Lower lobe of right lung (tissue), 2 donors: Measurements from ENCODE around the gene FSTL4. TPM values are rescaled to one million over a fixed set of nuclear protein-coding genes. Genes with fewer than 3 reads are reported as not detected.

Experiments
- ATAC-seq, 2 donors: fragments of 200-7000 bp; cut with Tn5 transposase; one replicate each; pipeline ENCODE4 v1.9.1; 2020 to 2022; ENCODE audit warnings: mild to moderate bottlenecking in 2 of 2, moderate library complexity in 2 of 2
- DNase-seq: peaks from one replicate; pipeline ENCODE4 v3.0.0-alpha.2; 2020
- H3K27ac ChIP-seq: fragments of 200-600 bp; one replicate; pipeline ENCODE4 v1.8.0; 2022
- H3K27me3 ChIP-seq: fragments of 200-600 bp; one replicate; pipeline ENCODE4 v1.8.0; 2022; ENCODE audit warnings: low read depth
- H3K36me3 ChIP-seq: fragments of 200-600 bp; one replicate; pipeline ENCODE4 v1.8.0; 2022; ENCODE audit warnings: mild to moderate bottlenecking
- H3K4me1 ChIP-seq: fragments of 200-600 bp; one replicate; pipeline ENCODE4 v1.8.0; 2022
- H3K4me3 ChIP-seq: fragments of 200-600 bp; one replicate; pipeline ENCODE4 v1.8.0; 2022; ENCODE audit warnings: mild to moderate bottlenecking
- H3K9me3 ChIP-seq: fragments of 200-600 bp; one replicate; pipeline ENCODE4 v1.8.0; 2022
- CTCF ChIP-seq: fragments of 200-600 bp; IDR thresholded peaks from one replicate; pipeline ENCODE4 v1.8.0; 2022; ENCODE audit warnings: antibody characterized with exemption, mild to moderate bottlenecking
- intact Hi-C: fragments of 100-400 bp; cut with DNase I; formaldehyde crosslinking; loops from one replicate; pipeline ENCODE4 v1.11.0; 2022
- total RNA-seq: library from RNA; stranded (reverse); fragmentation: NEBNext Ultra II Directional; extraction: Animal tissue kit (Norgen Biotek cat#: 25700); gene quantifications from one replicate; pipeline ENCODE4 v1.2.1, GENCODE V29; 2021
- donor health status: DM: no; HTN: yes; CAD: no; lungs with severe emphysema.

The FSTL4 gene
- total RNA-seq, 1 donor from 2014 or later, result 1.9 TPM

GRCh38 chr5:133387621-133388020 lies 224.7 kb downstream of the FSTL4 start:
- Histone ChIP-seq H3K9me3 (no peaks in the 10 kb centered on the region), H3K27me3 (no peaks in the 10 kb centered on the region), H3K36me3 (no peaks in the 10 kb centered on the region), H3K4me3 (no peak overlapping the region), H3K4me1 (no peaks in the 10 kb centered on the region), H3K27ac (no peak overlapping the region)
- no peak for DNase-seq
- ATAC-seq, result no peak
- intact Hi-C loops, result no loop called here
- no peak for TF ChIP-seq CTCF

- no peaks in the 10 kb centered on the region for H3K36me3 ChIP-seq
- no peak overlapping the region for H3K4me3 ChIP-seq
- intact Hi-C loops, result no loop called here
- TF ChIP-seq CTCF, result no peak
- H3K4me1 ChIP-seq, result no peaks in the 10 kb centered on the region
- DNase-seq, result no peak
- no peak for ATAC-seq
- no peaks in the 10 kb centered on the region for H3K9me3 ChIP-seq
- H3K27me3 ChIP-seq, result no peaks in the 10 kb centered on the region
- H3K27ac ChIP-seq, result no peak overlapping the region
These were observed 225.2 kb downstream of the FSTL4 start for GRCh38 chr5:133387091-133387490.

GRCh38 chr5:133386662-133387061 lies 225.7 kb downstream of the FSTL4 start:
- DNase-seq (no peak), ATAC-seq (no peak)
- no peak for TF ChIP-seq CTCF
- Histone ChIP-seq H3K4me3 (no peak overlapping the region), H3K36me3 (no peaks in the 10 kb centered on the region), H3K27me3 (no peaks in the 10 kb centered on the region), H3K27ac (no peak overlapping the region), H3K9me3 (no peaks in the 10 kb centered on the region), H3K4me1 (no peaks in the 10 kb centered on the region)
- intact Hi-C loops, result no loop called here

- no peaks in the 10 kb centered on the region for H3K36me3 ChIP-seq
- intact Hi-C loops, result no loop called here
- TF ChIP-seq CTCF, result no peak
- no peaks in the 10 kb centered on the region for H3K27me3 ChIP-seq
- no peak overlapping the region for H3K27ac ChIP-seq
- no peak overlapping the region for H3K4me3 ChIP-seq
- H3K9me3 ChIP-seq, result no peaks in the 10 kb centered on the region
- no peaks in the 10 kb centered on the region for H3K4me1 ChIP-seq
- ATAC-seq, result no peak
- DNase-seq, result no peak
These were observed 227.0 kb downstream of the FSTL4 start for GRCh38 chr5:133385346-133385745.

- DNase-seq (no peak), ATAC-seq (peak in 1 of 2 donors; percentile 41)
- intact Hi-C loops, result no loop called here
These were observed 227.4 kb downstream of the FSTL4 start for GRCh38 chr5:133384903-133385302.

More at GRCh38 chr5:133384903-133385302, 227.4 kb downstream of the FSTL4 start:
- H3K27me3 ChIP-seq, result no peaks in the 10 kb centered on the region
- H3K36me3 ChIP-seq, result no peaks in the 10 kb centered on the region
- no peak overlapping the region for H3K4me3 ChIP-seq
- no peaks in the 10 kb centered on the region for H3K4me1 ChIP-seq
- H3K27ac ChIP-seq, result no peak overlapping the region
- no peaks in the 10 kb centered on the region for H3K9me3 ChIP-seq
- no peak for TF ChIP-seq CTCF
